Suprapubic skin (tissue), 4 donors: ENCODE results near the gene NNT. TPM values are rescaled to one million over a fixed set of nuclear protein-coding genes. Genes with fewer than 3 reads are reported as not detected.
"Not testable (repeated sequence)": the region's sequence is repeated elsewhere in the genome, so short reads cannot be mapped to it uniquely, and the experiment has no call there.

Experiments used
- DNase-seq, 2 donors: peaks; one replicate each; pipeline ENCODE4 v3.0.0-alpha.2; 2019; ENCODE audit warnings: low spot score in 2 of 2
- H3K27ac ChIP-seq: fragments of 200-600 bp; sonication (generic); one replicate; pipeline ENCODE4 v1.5.1; 2019
- H3K27me3 ChIP-seq: fragments of 200-600 bp; sonication (generic); one replicate; pipeline ENCODE4 v1.5.1; 2019
- H3K36me3 ChIP-seq: fragments of 200-600 bp; sonication (generic); one replicate; pipeline ENCODE4 v1.5.1; 2019
- H3K4me1 ChIP-seq: fragments of 200-600 bp; sonication (generic); one replicate; pipeline ENCODE4 v1.5.1; 2019
- H3K4me3 ChIP-seq: fragments of 200-600 bp; sonication (generic); one replicate; pipeline ENCODE4 v1.5.1; 2019; ENCODE audit warnings: mild to moderate bottlenecking
- H3K9me3 ChIP-seq: fragments of 200-600 bp; sonication (generic); one replicate; pipeline ENCODE4 v1.5.1; 2019
- CTCF ChIP-seq, 2 donors: fragments of 200-600 bp in 1 of 2; fragments of 450-650 bp in 1 of 2; sonication (generic) in 1 of 2; IDR thresholded peaks; one replicate each; pipeline ENCODE4 v1.5.1; 2016 to 2019; ENCODE audit warnings: antibody characterized with exemption in 2 of 2, mild to moderate bottlenecking in 1 of 2, moderate library complexity in 1 of 2
- EP300 ChIP-seq: sonication (generic); formaldehyde crosslinking; IDR thresholded peaks from one replicate; pipeline ENCODE4 v1.6.1; 2017; ENCODE audit warnings: antibody characterized with exemption
- POLR2A ChIP-seq, 2 donors: fragments of 450-650 bp; IDR thresholded peaks; one replicate each; pipeline ENCODE4 v1.6.1; 2017; ENCODE audit warnings: antibody characterized with exemption in 2 of 2, mild to moderate bottlenecking in 2 of 2, moderate library complexity in 2 of 2
- POLR2AphosphoS5 ChIP-seq, 3 donors: sonication (generic); formaldehyde crosslinking; IDR thresholded peaks; one replicate each; pipeline ENCODE4 v1.6.1; 2017; ENCODE audit warnings: antibody characterized with exemption in 3 of 3
- WGBS: methylation state at CpG from one replicate; pipeline ENCODE4 v1.1.5; 2018; 5-methylcytosine and 5-hydroxymethylcytosine counted together
- total RNA-seq, 4 donors: library from RNA; depleted of rRNA; stranded (reverse); fragments of >200 nt; gene quantifications; one replicate each; pipeline ENCODE4 v1.1.0, GENCODE V29; 2016

Gene NNT
- total RNA-seq, 4 donors from 2014 or later, result 23.9 to 38.3 (median 32.7) TPM

GRCh38 chr5:43712081-43712480 lies 109.1 kb downstream of the NNT start:
- no peak overlapping the region for H3K4me3 ChIP-seq
- WGBS, result 94% methylated on average over 3 of the region's 3 CpGs
- H3K27me3 ChIP-seq, result no peaks in the 10 kb centered on the region
- H3K4me1 ChIP-seq, result no peaks in the 10 kb centered on the region
- H3K27ac ChIP-seq, result no peak overlapping the region
- TF ChIP-seq POLR2AphosphoS5 (IDR thresholded peaks at IDR 0.05) (no peak), EP300 (no peak), CTCF (IDR thresholded peaks at IDR 0.05) (no peak), POLR2A (IDR thresholded peaks at IDR 0.05) (no peak)
- no peaks in the 10 kb centered on the region for H3K9me3 ChIP-seq
- no peak for DNase-seq
- H3K36me3 ChIP-seq, result no peaks in the 10 kb centered on the region

GRCh38 chr5:43719783-43720182 lies 116.8 kb downstream of the NNT start:
- H3K4me1 ChIP-seq, H3K4me3 ChIP-seq, H3K27me3 ChIP-seq, H3K9me3 ChIP-seq, DNase-seq, H3K36me3 ChIP-seq, H3K27ac ChIP-seq: not testable (repeated sequence)
- 97% methylated on average over 3 of the region's 3 CpGs for WGBS

- WGBS, result 85% methylated on average over 3 of the region's 3 CpGs
- no peak for DNase-seq
These were observed 125.6 kb downstream of the NNT start for GRCh38 chr5:43728581-43728980.

GRCh38 chr5:43729846-43730478 lies 127.0 kb downstream of the NNT start:
- no peak for TF ChIP-seq EP300
- TF ChIP-seq CTCF (IDR thresholded peaks at IDR 0.05), result peak; percentile 11 to 36
- Histone ChIP-seq H3K27ac (no peak overlapping the region), H3K4me3 (no peak overlapping the region), H3K27me3 (no peaks in the 10 kb centered on the region), H3K36me3 (no peaks in the 10 kb centered on the region), H3K4me1 (peaks cover 4% of the 10 kb centered on the region), H3K9me3 (no peaks in the 10 kb centered on the region)
- 33% methylated on average over 2 of the region's 2 CpGs for WGBS
- DNase-seq, result no peak

More at GRCh38 chr5:43728581-43728980, 125.6 kb downstream of the NNT start:
- no peaks in the 10 kb centered on the region for H3K27me3 ChIP-seq
- no peaks in the 10 kb centered on the region for H3K9me3 ChIP-seq
- no peak for TF ChIP-seq POLR2A (IDR thresholded peaks at IDR 0.05)
- no peak for TF ChIP-seq EP300
- no peak for TF ChIP-seq POLR2AphosphoS5 (IDR thresholded peaks at IDR 0.05)
- TF ChIP-seq CTCF (IDR thresholded peaks at IDR 0.05), result no peak
- no peaks in the 10 kb centered on the region for H3K36me3 ChIP-seq
- no peak overlapping the region for H3K4me3 ChIP-seq
- no peak overlapping the region for H3K27ac ChIP-seq
- H3K4me1 ChIP-seq, result peaks cover 4% of the 10 kb centered on the region

- no peak for DNase-seq
- Histone ChIP-seq H3K36me3 (no peaks in the 10 kb centered on the region), H3K27me3 (no peaks in the 10 kb centered on the region), H3K27ac (no peak overlapping the region), H3K9me3 (no peaks in the 10 kb centered on the region), H3K4me1 (peaks cover 4% of the 10 kb centered on the region), H3K4me3 (no peak overlapping the region)
- 69% methylated on average over 2 of the region's 2 CpGs for whole genome bisulfite sequencing
- no peak for TF ChIP-seq EP300
- no peak for TF ChIP-seq CTCF (IDR thresholded peaks at IDR 0.05)
- no peak for TF ChIP-seq POLR2A (IDR thresholded peaks at IDR 0.05)
- TF ChIP-seq POLR2AphosphoS5 (IDR thresholded peaks at IDR 0.05), result no peak
These were observed 127.9 kb downstream of the NNT start for GRCh38 chr5:43730832-43731342.

- Histone ChIP-seq H3K27me3 (no peaks in the 10 kb centered on the region), H3K4me3 (no peak overlapping the region), H3K36me3 (no peaks in the 10 kb centered on the region), H3K27ac (no peak overlapping the region), H3K4me1 (peaks cover 4% of the 10 kb centered on the region), H3K9me3 (no peaks in the 10 kb centered on the region)
- WGBS, result 93% methylated on average over 1 of the region's 1 CpG
- TF ChIP-seq POLR2AphosphoS5 (IDR thresholded peaks at IDR 0.05) (no peak), POLR2A (IDR thresholded peaks at IDR 0.05) (no peak), EP300 (no peak), CTCF (IDR thresholded peaks at IDR 0.05) (no peak)
- DNase-seq, result no peak
These were observed 128.6 kb downstream of the NNT start for GRCh38 chr5:43731573-43731972.

- not testable (repeated sequence) for H3K4me3 ChIP-seq, H3K27ac ChIP-seq, DNase-seq, H3K9me3 ChIP-seq, H3K27me3 ChIP-seq, H3K36me3 ChIP-seq, H3K4me1 ChIP-seq
- WGBS, result 81% methylated on average over 11 of the region's 32 CpGs
These were observed 143.1 kb downstream of the NNT start for GRCh38 chr5:43745923-43746548.
